Measurements from ENCODE around the gene DDAH2. TPM values are rescaled to one million over a fixed set of nuclear protein-coding genes. Genes with fewer than 3 reads are reported as not detected.
"Not testable (repeated sequence)": the region's sequence is repeated elsewhere in the genome, so short reads cannot be mapped to it uniquely, and the experiment has no call there.

DDAH2 gene
- total RNA-seq, 2 donors from 2014 or later, result 150 to 153 TPM

DNA sequence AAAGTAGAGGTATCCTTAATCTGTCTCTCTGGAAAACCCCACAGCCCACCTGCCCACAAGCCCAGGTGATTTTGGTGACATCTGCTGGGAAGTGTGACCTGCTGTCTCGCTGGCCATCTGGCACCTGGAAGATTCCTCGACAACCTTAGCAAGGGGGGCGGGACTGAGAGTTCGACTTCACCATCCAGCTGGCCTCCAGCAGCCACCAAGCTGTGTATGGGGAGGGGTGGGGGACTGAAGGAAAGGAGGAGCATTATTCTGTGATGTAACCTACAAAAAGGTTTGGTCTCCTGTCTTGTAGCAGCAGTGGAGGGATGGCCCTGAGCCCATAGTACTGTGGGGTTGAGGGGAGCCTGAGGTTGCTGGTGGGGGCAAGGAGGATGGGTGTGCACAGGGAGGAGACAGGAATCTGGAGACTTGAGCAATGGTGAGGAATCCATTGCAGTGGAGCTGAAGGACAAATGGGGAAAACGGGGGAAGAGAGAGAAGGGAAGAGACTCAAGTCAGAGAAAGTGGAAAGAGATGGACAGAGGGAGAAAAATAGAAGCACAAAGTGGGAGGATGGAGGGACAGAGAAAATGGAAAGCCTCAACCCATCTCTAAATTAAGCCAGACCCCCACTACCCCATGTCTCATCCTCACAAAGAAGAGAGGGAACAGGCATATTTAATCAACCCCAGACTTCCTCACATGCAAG, 18.4 kb downstream of the DDAH2 start:
- 71 to 79% methylated on average over 1 to 5 of the region's 5 CpGs for WGBS, 2 experiments (ENCODE audit: insufficient coverage in 1 of 2, insufficient read length in 1 of 2)
- Mint-ChIP-seq H3K36me3 (ENCODE audit: low read depth) (no peaks in the 10 kb centered on the region), H3K4me3 (no peak overlapping the region), H3K4me1 (peaks cover 30% of the 10 kb centered on the region), H3K27ac (peak overlapping the region; percentile 46), H3K27me3 (ENCODE audit: insufficient read depth) (peaks cover 2% of the 10 kb centered on the region), H3K9me3 (no peaks in the 10 kb centered on the region)
- DNase-seq, result peak; percentile 58
- Histone ChIP-seq H3K9ac (ENCODE audit: extremely low read depth, low read length, poor library complexity, severe bottlenecking) (no peak overlapping the region), H3K36me3 (ENCODE audit: control insufficient read depth, insufficient read depth, low read length) (no peaks in the 10 kb centered on the region), H3K27me3 (ENCODE audit: control insufficient read depth, insufficient read depth, low read length, poor library complexity, severe bottlenecking) (no peaks in the 10 kb centered on the region), H3K27ac (ENCODE audit: low read depth, low read length) (no peak overlapping the region), H3K4me3 (ENCODE audit: low read length) (no peak overlapping the region), H3K4me1 (ENCODE audit: control insufficient read depth, insufficient read depth, low read length) (peaks cover 7% of the 10 kb centered on the region), H3K9me3 (ENCODE audit: control insufficient read depth, low read length) (no peaks in the 10 kb centered on the region)
- TF ChIP-seq, protein P1, sequence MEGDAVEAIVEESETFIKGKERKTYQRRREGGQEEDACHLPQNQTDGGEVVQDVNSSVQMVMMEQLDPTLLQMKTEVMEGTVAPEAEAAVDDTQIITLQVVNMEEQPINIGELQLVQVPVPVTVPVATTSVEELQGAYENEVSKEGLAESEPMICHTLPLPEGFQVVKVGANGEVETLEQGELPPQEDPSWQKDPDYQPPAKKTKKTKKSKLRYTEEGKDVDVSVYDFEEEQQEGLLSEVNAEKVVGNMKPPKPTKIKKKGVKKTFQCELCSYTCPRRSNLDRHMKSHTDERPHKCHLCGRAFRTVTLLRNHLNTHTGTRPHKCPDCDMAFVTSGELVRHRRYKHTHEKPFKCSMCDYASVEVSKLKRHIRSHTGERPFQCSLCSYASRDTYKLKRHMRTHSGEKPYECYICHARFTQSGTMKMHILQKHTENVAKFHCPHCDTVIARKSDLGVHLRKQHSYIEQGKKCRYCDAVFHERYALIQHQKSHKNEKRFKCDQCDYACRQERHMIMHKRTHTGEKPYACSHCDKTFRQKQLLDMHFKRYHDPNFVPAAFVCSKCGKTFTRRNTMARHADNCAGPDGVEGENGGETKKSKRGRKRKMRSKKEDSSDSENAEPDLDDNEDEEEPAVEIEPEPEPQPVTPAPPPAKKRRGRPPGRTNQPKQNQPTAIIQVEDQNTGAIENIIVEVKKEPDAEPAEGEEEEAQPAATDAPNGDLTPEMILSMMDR (conservative IDR thresholded peaks at IDR 0.05), result no peak

DNA sequence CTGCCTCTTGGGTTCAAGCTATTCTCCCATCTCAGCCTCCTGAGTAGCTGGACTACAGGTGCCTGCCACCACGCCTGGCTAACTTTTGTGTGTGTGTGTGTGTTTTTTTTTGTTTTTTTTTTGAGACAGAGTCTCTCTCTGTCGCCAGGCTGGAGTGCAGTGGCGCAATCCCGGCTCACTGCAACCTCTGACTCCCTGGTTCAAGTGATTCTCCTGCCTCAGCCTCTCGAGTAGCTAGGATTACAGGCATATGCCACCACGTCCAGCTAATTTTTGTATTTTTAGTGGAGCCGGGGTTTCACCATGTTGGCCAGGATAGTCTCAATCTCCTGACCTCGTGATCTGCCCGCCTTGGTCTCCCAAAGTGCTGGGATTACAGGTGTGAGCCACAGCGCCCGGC, 19.9 kb downstream of the DDAH2 start:
- not testable (repeated sequence) for H3K9ac ChIP-seq (ENCODE audit: extremely low read depth, low read length, poor library complexity, severe bottlenecking); H3K9me3 Mint-ChIP-seq; H3K27me3 Mint-ChIP-seq (ENCODE audit: insufficient read depth); H3K27ac ChIP-seq (ENCODE audit: low read depth, low read length); H3K4me1 ChIP-seq (ENCODE audit: control insufficient read depth, insufficient read depth, low read length); H3K27me3 ChIP-seq (ENCODE audit: control insufficient read depth, insufficient read depth, low read length, poor library complexity, severe bottlenecking); H3K36me3 Mint-ChIP-seq (ENCODE audit: low read depth); H3K9me3 ChIP-seq (ENCODE audit: control insufficient read depth, low read length); H3K36me3 ChIP-seq (ENCODE audit: control insufficient read depth, insufficient read depth, low read length); DNase-seq; H3K27ac Mint-ChIP-seq; H3K4me3 ChIP-seq (ENCODE audit: low read length); H3K4me3 Mint-ChIP-seq
- peaks cover 23% of the 10 kb centered on the region for H3K4me1 Mint-ChIP-seq
- 89 to 95% methylated on average over 5 to 11 of the region's 11 CpGs for WGBS, 2 experiments (ENCODE audit: insufficient coverage in 1 of 2, insufficient read length in 1 of 2)

DNA sequence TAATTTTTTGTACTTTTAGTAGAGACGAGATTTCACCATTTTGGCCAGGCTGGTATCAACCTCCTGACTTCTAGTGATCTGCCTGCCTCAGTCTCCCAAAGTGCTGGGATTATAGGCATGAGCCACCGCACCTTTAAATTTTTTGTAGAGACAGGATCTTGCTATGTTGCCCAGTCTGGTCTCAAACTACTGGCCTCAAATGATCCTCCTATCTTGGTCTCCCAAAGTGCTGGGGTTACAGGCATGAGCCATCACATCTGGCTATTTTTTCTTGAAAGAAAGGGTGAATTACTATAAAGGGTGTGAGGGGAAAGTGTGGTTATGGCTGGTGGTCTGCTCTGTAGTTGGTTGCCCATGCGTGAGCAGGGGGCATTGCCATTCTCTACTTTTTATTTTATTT, 20.9 kb downstream of the DDAH2 start:
- Histone ChIP-seq H3K4me1 (ENCODE audit: control insufficient read depth, insufficient read depth, low read length) (no peaks in the 10 kb centered on the region), H3K9ac (ENCODE audit: extremely low read depth, low read length, poor library complexity, severe bottlenecking) (no peak overlapping the region), H3K36me3 (ENCODE audit: control insufficient read depth, insufficient read depth, low read length) (no peaks in the 10 kb centered on the region), H3K9me3 (ENCODE audit: control insufficient read depth, low read length) (no peaks in the 10 kb centered on the region), H3K4me3 (ENCODE audit: low read length) (no peak overlapping the region), H3K27ac (ENCODE audit: low read depth, low read length) (no peak overlapping the region), H3K27me3 (ENCODE audit: control insufficient read depth, insufficient read depth, low read length, poor library complexity, severe bottlenecking) (no peaks in the 10 kb centered on the region)
- no peak for DNase-seq
- Mint-ChIP-seq H3K9me3 (no peaks in the 10 kb centered on the region), H3K36me3 (ENCODE audit: low read depth) (no peaks in the 10 kb centered on the region), H3K27ac (no peak overlapping the region), H3K4me1 (peaks cover 14% of the 10 kb centered on the region), H3K4me3 (no peak overlapping the region), H3K27me3 (ENCODE audit: insufficient read depth) (peaks cover 2% of the 10 kb centered on the region)
- TF ChIP-seq, protein P1 (conservative IDR thresholded peaks at IDR 0.05), result no peak
- WGBS, 2 experiments (ENCODE audit: insufficient coverage in 1 of 2, insufficient read length in 1 of 2), result 85 to 95% methylated on average over 2 of the region's 3 CpGs

DNA sequence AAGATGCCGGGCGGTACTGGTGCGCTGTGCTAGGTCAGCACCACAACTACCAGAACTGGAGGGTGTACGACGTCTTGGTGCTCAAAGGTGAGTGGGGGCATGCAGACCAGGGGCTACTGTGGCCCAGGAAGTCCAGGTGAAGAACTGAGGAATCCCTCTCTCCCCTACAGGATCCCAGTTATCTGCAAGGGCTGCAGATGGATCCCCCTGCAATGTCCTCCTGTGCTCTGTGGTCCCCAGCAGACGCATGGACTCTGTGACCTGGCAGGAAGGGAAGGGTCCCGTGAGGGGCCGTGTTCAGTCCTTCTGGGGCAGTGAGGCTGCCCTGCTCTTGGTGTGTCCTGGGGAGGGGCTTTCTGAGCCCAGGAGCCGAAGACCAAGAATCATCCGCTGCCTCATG, 21.4 kb downstream of the DDAH2 start:
- no peaks in the 10 kb centered on the region for H3K36me3 ChIP-seq (ENCODE audit: control insufficient read depth, insufficient read depth, low read length)
- no peaks in the 10 kb centered on the region for H3K9me3 ChIP-seq (ENCODE audit: control insufficient read depth, low read length)
- no peak for DNase-seq
- no peak overlapping the region for H3K9ac ChIP-seq (ENCODE audit: extremely low read depth, low read length, poor library complexity, severe bottlenecking)
- H3K4me1 ChIP-seq (ENCODE audit: control insufficient read depth, insufficient read depth, low read length), result no peaks in the 10 kb centered on the region
- Mint-ChIP-seq H3K9me3 (no peaks in the 10 kb centered on the region), H3K4me1 (peaks cover 10% of the 10 kb centered on the region), H3K36me3 (ENCODE audit: low read depth) (no peaks in the 10 kb centered on the region), H3K27me3 (ENCODE audit: insufficient read depth) (peaks cover 2% of the 10 kb centered on the region), H3K4me3 (no peak overlapping the region), H3K27ac (no peak overlapping the region)
- no peak overlapping the region for H3K27ac ChIP-seq (ENCODE audit: low read depth, low read length)
- 93 to 97% methylated on average over 10 of the region's 10 CpGs for WGBS, 2 experiments (ENCODE audit: insufficient coverage in 1 of 2, insufficient read length in 1 of 2)
- no peaks in the 10 kb centered on the region for H3K27me3 ChIP-seq (ENCODE audit: control insufficient read depth, insufficient read depth, low read length, poor library complexity, severe bottlenecking)
- TF ChIP-seq, protein P1 (conservative IDR thresholded peaks at IDR 0.05), result no peak
- H3K4me3 ChIP-seq (ENCODE audit: low read length), result no peak overlapping the region

Data from endodermal cell (in vitro differentiated cells).